Tibial nerve (tissue), 4 donors: ENCODE measurements around the gene OPN1SW.

Experiments
- EP300 ChIP-seq, 2 donors: sonication (generic); formaldehyde crosslinking; IDR thresholded peaks; one replicate each; pipeline ENCODE4 v1.6.1; 2017; ENCODE audit warnings: antibody characterized with exemption in 2 of 2, mild to moderate bottlenecking in 1 of 2
- POLR2A ChIP-seq, 2 donors: fragments of 450-650 bp; IDR thresholded peaks; one replicate each; pipeline ENCODE4 v1.6.1; 2017; ENCODE audit warnings: antibody characterized with exemption in 2 of 2, mild to moderate bottlenecking in 2 of 2, moderate library complexity in 2 of 2
- TF ChIP-seq, protein P1 (sequence below), 5 experiments: fragments of 200-600 bp in 3 of 5; fragments of 450-650 bp in 2 of 5; sonication (generic) in 3 of 5; IDR thresholded peaks; one replicate each; pipeline ENCODE4 v1.5.1; 2016 to 2019; ENCODE audit warnings: antibody characterized with exemption in 5 of 5, mild to moderate bottlenecking in 3 of 5, moderate library complexity in 2 of 5

DNA sequence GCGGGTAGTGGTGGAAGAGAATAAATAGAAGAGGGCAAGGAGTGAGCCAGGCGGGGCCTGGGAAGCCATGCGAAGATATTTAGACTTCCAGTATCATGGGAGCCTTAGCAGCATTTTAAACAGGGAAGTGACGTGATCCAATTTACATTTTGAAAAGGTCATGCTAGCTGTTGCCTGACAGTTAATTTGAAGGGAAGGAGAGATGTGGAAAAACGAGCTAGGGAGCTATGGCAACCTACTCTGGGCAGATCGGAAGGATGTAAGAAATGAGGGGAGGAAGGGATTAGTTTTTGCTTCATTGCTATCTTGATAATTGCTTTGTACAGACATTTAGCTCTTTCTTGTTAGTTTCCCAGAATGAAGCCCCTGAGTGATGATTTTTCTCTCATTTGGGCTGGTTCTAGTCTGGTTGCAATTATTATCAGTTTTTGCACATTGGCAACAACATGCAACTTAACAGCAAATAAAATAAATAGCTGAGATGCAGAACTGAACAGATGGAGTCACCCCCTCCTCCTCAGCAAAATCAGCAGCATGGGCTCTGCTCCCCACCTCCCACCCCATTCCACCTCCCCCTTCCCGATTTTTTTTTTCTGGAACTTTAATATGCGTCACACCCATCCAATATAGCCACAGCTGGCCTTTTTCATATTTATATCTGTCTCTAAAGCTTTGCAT, 49.4 kb downstream of the OPN1SW start:
- TF ChIP-seq, protein P1, sequence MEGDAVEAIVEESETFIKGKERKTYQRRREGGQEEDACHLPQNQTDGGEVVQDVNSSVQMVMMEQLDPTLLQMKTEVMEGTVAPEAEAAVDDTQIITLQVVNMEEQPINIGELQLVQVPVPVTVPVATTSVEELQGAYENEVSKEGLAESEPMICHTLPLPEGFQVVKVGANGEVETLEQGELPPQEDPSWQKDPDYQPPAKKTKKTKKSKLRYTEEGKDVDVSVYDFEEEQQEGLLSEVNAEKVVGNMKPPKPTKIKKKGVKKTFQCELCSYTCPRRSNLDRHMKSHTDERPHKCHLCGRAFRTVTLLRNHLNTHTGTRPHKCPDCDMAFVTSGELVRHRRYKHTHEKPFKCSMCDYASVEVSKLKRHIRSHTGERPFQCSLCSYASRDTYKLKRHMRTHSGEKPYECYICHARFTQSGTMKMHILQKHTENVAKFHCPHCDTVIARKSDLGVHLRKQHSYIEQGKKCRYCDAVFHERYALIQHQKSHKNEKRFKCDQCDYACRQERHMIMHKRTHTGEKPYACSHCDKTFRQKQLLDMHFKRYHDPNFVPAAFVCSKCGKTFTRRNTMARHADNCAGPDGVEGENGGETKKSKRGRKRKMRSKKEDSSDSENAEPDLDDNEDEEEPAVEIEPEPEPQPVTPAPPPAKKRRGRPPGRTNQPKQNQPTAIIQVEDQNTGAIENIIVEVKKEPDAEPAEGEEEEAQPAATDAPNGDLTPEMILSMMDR (IDR thresholded peaks at IDR 0.05) = no peak
- TF ChIP-seq POLR2A (IDR thresholded peaks at IDR 0.05) (no peak), EP300 (IDR thresholded peaks at IDR 0.05) (no peak)
